Measurements from ENCODE around the gene NAV3. TPM values are rescaled to one million over a fixed set of nuclear protein-coding genes. Genes with fewer than 3 reads are reported as not detected.

Gene NAV3
- polyA plus RNA-seq, 3 donors: 0.11 TPM; not detected in 2

- no peak overlapping the region for H3K4me3 ChIP-seq (replicated peaks in 1 of 3; ENCODE audit: low read depth in 2 of 3, low read length in 3 of 3)
- no peak overlapping the region for H3K4me2 ChIP-seq (replicated peaks; ENCODE audit: extremely low read depth, low read length, poor library complexity, severe bottlenecking)
- WGBS (ENCODE audit: insufficient coverage): no CpG with 5 or more reads among the region's 4 CpGs
- no peak overlapping the region for H3K4me3 Mint-ChIP-seq
- H3K9ac ChIP-seq (ENCODE audit: insufficient read depth, low read length, poor library complexity, severe bottlenecking): no peak overlapping the region
- no peaks in the 10 kb centered on the region for H3K27me3 Mint-ChIP-seq (ENCODE audit: low read depth in 3 of 3)
- intact Hi-C loops (cut with micrococcal nuclease): no loop called here
- no peak overlapping the region for H3K27ac ChIP-seq (ENCODE audit: low read depth in 1 of 2, low read length in 2 of 2)
- H3K79me2 ChIP-seq (ENCODE audit: insufficient read depth, low read length): no peaks in the 10 kb centered on the region
- no peaks in the 10 kb centered on the region for H3K36me3 Mint-ChIP-seq
- no peak overlapping the region for H2AFZ ChIP-seq (ENCODE audit: insufficient read depth, low read depth, low read length, poor library complexity, severe bottlenecking)
- H3K9me3 Mint-ChIP-seq: peaks cover 0 to 5% (median 0%) of the 10 kb centered on the region in 7 donors
- H3K27ac Mint-ChIP-seq: no peak overlapping the region
- no peak for DNase-seq
- peaks cover 0 to 17% of the 10 kb centered on the region in 2 donors for H3K4me1 ChIP-seq (ENCODE audit: control insufficient read depth in 1 of 2, insufficient read depth in 2 of 2, low read length in 2 of 2)
- no peaks in the 10 kb centered on the region for H3K27me3 ChIP-seq (ENCODE audit: control insufficient read depth in 2 of 2, insufficient read depth in 2 of 2, low read length in 2 of 2)
- H4K20me1 ChIP-seq (ENCODE audit: insufficient read depth, low read length): no peaks in the 10 kb centered on the region
- TF ChIP-seq CTCF (IDR thresholded peaks at IDR 0.05): no peak
- no peaks in the 10 kb centered on the region for H3K9me3 ChIP-seq (replicated peaks in 1 of 2; ENCODE audit: control insufficient read depth in 1 of 2, insufficient read depth in 1 of 2, low read length in 2 of 2)
- no peaks in the 10 kb centered on the region for H3K4me1 Mint-ChIP-seq
- no peaks in the 10 kb centered on the region for H3K36me3 ChIP-seq (replicated peaks in 1 of 2; ENCODE audit: control insufficient read depth in 1 of 2, insufficient read depth in 2 of 2, low read length in 2 of 2)
These were observed 15.1 kb downstream of the NAV3 start for GRCh38 chr12:77845831-77846230.

- WGBS (ENCODE audit: insufficient coverage): no CpG with 5 or more reads among the region's 2 CpGs
- H3K4me3 ChIP-seq (replicated peaks in 1 of 3; ENCODE audit: low read depth in 2 of 3, low read length in 3 of 3): no peak overlapping the region
- no peaks in the 10 kb centered on the region for H4K20me1 ChIP-seq (ENCODE audit: insufficient read depth, low read length)
- Mint-ChIP-seq H3K9me3 (peaks cover 0 to 5% (median 0%) of the 10 kb centered on the region in 7 donors), H3K27me3 (ENCODE audit: low read depth in 3 of 3) (peaks cover 0 to 1% (median 0%) of the 10 kb centered on the region in 3 donors), H3K36me3 (no peaks in the 10 kb centered on the region), H3K27ac (no peak overlapping the region), H3K4me3 (no peak overlapping the region), H3K4me1 (no peaks in the 10 kb centered on the region)
- no peaks in the 10 kb centered on the region for H3K27me3 ChIP-seq (ENCODE audit: control insufficient read depth in 2 of 2, insufficient read depth in 2 of 2, low read length in 2 of 2)
- no peaks in the 10 kb centered on the region for H3K36me3 ChIP-seq (replicated peaks in 1 of 2; ENCODE audit: control insufficient read depth in 1 of 2, insufficient read depth in 2 of 2, low read length in 2 of 2)
- intact Hi-C loops (cut with micrococcal nuclease): no loop called here
- H2AFZ ChIP-seq (ENCODE audit: insufficient read depth, low read depth, low read length, poor library complexity, severe bottlenecking): no peak overlapping the region
- no peak for DNase-seq
- no peak overlapping the region for H3K9ac ChIP-seq (ENCODE audit: insufficient read depth, low read length, poor library complexity, severe bottlenecking)
- no peak overlapping the region for H3K27ac ChIP-seq (ENCODE audit: low read depth in 1 of 2, low read length in 2 of 2)
- H3K79me2 ChIP-seq (ENCODE audit: insufficient read depth, low read length): no peaks in the 10 kb centered on the region
- H3K4me1 ChIP-seq (ENCODE audit: control insufficient read depth in 1 of 2, insufficient read depth in 2 of 2, low read length in 2 of 2): peaks cover 0 to 17% of the 10 kb centered on the region in 2 donors
- no peaks in the 10 kb centered on the region for H3K9me3 ChIP-seq (replicated peaks in 1 of 2; ENCODE audit: control insufficient read depth in 1 of 2, insufficient read depth in 1 of 2, low read length in 2 of 2)
- no peak overlapping the region for H3K4me2 ChIP-seq (replicated peaks; ENCODE audit: extremely low read depth, low read length, poor library complexity, severe bottlenecking)
- TF ChIP-seq CTCF (IDR thresholded peaks at IDR 0.05): no peak
These were observed 16.4 kb downstream of the NAV3 start for GRCh38 chr12:77847060-77847541.

All from CD14-positive monocyte (primary cell).